ENCODE measurements around the gene CNTNAP4. TPM values are rescaled to one million over a fixed set of nuclear protein-coding genes. Genes with fewer than 3 reads are reported as not detected.

The CNTNAP4 gene
- polyA plus RNA-seq, 4 donors = 0.17 to 1.8 (median 0.66) TPM

- no peak for DNase-seq (ENCODE audit: low read depth in 4 of 4, low spot score in 3 of 4)
These were observed 110.8 kb downstream of the CNTNAP4 start for GRCh38 chr16:76387994-76388393.

- no peak for DNase-seq (ENCODE audit: low read depth in 4 of 4, low spot score in 3 of 4)
These were observed 111.9 kb downstream of the CNTNAP4 start for GRCh38 chr16:76389126-76389525.

GRCh38 chr16:76390476-76390875, 113.3 kb downstream of the CNTNAP4 start:
- no peak for DNase-seq (ENCODE audit: low read depth in 4 of 4, low spot score in 3 of 4)

- DNase-seq (ENCODE audit: low read depth in 4 of 4, low spot score in 3 of 4) = no peak
These were observed 119.8 kb downstream of the CNTNAP4 start for GRCh38 chr16:76396977-76397376.

- DNase-seq (ENCODE audit: low read depth in 4 of 4, low spot score in 3 of 4) = no peak
These were observed 132.5 kb downstream of the CNTNAP4 start for GRCh38 chr16:76409706-76410105.

- no peak for DNase-seq (ENCODE audit: low read depth in 4 of 4, low spot score in 3 of 4)
These were observed 144.4 kb downstream of the CNTNAP4 start for GRCh38 chr16:76421571-76421970.

- DNase-seq (ENCODE audit: low read depth in 4 of 4, low spot score in 3 of 4) = no peak
These were observed 151.7 kb downstream of the CNTNAP4 start for GRCh38 chr16:76428858-76429257.

- no peak for DNase-seq (ENCODE audit: low read depth in 4 of 4, low spot score in 3 of 4)
These were observed 164.2 kb downstream of the CNTNAP4 start for GRCh38 chr16:76441391-76441790.

GRCh38 chr16:76441876-76442275, 164.7 kb downstream of the CNTNAP4 start:
- DNase-seq (ENCODE audit: low read depth in 4 of 4, low spot score in 3 of 4) = no peak

GRCh38 chr16:76443973-76444372, 166.8 kb downstream of the CNTNAP4 start:
- DNase-seq (ENCODE audit: low read depth in 4 of 4, low spot score in 3 of 4) = no peak

GRCh38 chr16:76444832-76445231, 167.6 kb downstream of the CNTNAP4 start:
- no peak for DNase-seq (ENCODE audit: low read depth in 4 of 4, low spot score in 3 of 4)

- no peak for DNase-seq (ENCODE audit: low read depth in 4 of 4, low spot score in 3 of 4)
These were observed 168.6 kb downstream of the CNTNAP4 start for GRCh38 chr16:76445815-76446214.

GRCh38 chr16:76446251-76446650, 169.1 kb downstream of the CNTNAP4 start:
- no peak for DNase-seq (ENCODE audit: low read depth in 4 of 4, low spot score in 3 of 4)

GRCh38 chr16:76450890-76451289, 173.7 kb downstream of the CNTNAP4 start:
- no peak for DNase-seq (ENCODE audit: low read depth in 4 of 4, low spot score in 3 of 4)

- DNase-seq (ENCODE audit: low read depth in 4 of 4, low spot score in 3 of 4) = no peak
These were observed 178.1 kb downstream of the CNTNAP4 start for GRCh38 chr16:76455257-76455656.

GRCh38 chr16:76456016-76456415, 178.8 kb downstream of the CNTNAP4 start:
- DNase-seq (ENCODE audit: low read depth in 4 of 4, low spot score in 3 of 4) = no peak

GRCh38 chr16:76459111-76459510, 181.9 kb downstream of the CNTNAP4 start:
- no peak for DNase-seq (ENCODE audit: low read depth in 4 of 4, low spot score in 3 of 4)

- DNase-seq (ENCODE audit: low read depth in 4 of 4, low spot score in 3 of 4) = no peak
These were observed 184.6 kb downstream of the CNTNAP4 start for GRCh38 chr16:76461836-76462235.

- no peak for DNase-seq (ENCODE audit: low read depth in 4 of 4, low spot score in 3 of 4)
These were observed 187.9 kb downstream of the CNTNAP4 start for GRCh38 chr16:76464955-76465620.

GRCh38 chr16:76466871-76467270, 189.7 kb downstream of the CNTNAP4 start:
- DNase-seq (ENCODE audit: low read depth in 4 of 4, low spot score in 3 of 4) = no peak

GRCh38 chr16:76474048-76474447, 196.8 kb downstream of the CNTNAP4 start:
- DNase-seq (ENCODE audit: low read depth in 4 of 4, low spot score in 3 of 4) = no peak

- DNase-seq (ENCODE audit: low read depth in 4 of 4, low spot score in 3 of 4) = no peak
These were observed 200.9 kb downstream of the CNTNAP4 start for GRCh38 chr16:76478105-76478504.

GRCh38 chr16:76483307-76483909, 206.2 kb downstream of the CNTNAP4 start:
- no peak for DNase-seq (ENCODE audit: low read depth in 4 of 4, low spot score in 3 of 4)

All from left renal pelvis (tissue), 4 donors.